ENCODE data around the gene NEB. TPM values are rescaled to one million over a fixed set of nuclear protein-coding genes. Genes with fewer than 3 reads are reported as not detected.

NEB gene
- total and polyA plus RNA-seq, 2 of the 4 experiments (the other 2 are of a cell fraction): under 0.01 TPM; not detected in 1

- in situ Hi-C loops (cut with MboI; ENCODE audit: low sequenced_read_pairs): no loop called here
Measured at GRCh38 chr2:151619337-151619989, 114.8 kb downstream of the NEB start.

More at GRCh38 chr2:151619337-151619989, 114.8 kb downstream of the NEB start:
- Histone ChIP-seq H3K9me1 (ENCODE audit: insufficient read depth, low read length) (peaks cover 3% of the 10 kb centered on the region; the same call in 1 of the 2 replicates), H3K4me1 (ENCODE audit: control insufficient read depth, insufficient read depth, low read length) (no peaks in the 10 kb centered on the region), H3K27ac (ENCODE audit: insufficient read depth, low read length) (no peak overlapping the region), H3K9me3 (ENCODE audit: control insufficient read depth, insufficient read depth, low read length) (no peaks in the 10 kb centered on the region), H2AFZ (replicated peaks; ENCODE audit: low read length, poor library complexity) (no peak overlapping the region), H2AK5ac (ENCODE audit: low read depth, low read length) (no peak overlapping the region), H3K36me3 (ENCODE audit: control insufficient read depth, insufficient read depth, low read length) (no peaks in the 10 kb centered on the region), H3K4ac (ENCODE audit: low read depth, low read length) (no peak overlapping the region), H3K27me3 (ENCODE audit: control insufficient read depth, insufficient read depth, low read length) (no peaks in the 10 kb centered on the region), H3K79me1 (ENCODE audit: low read depth in 1 of 2, low read length in 2 of 2) (no peaks in the 10 kb centered on the region), H3K4me3 (ENCODE audit: insufficient read depth, low read depth, low read length) (no peak overlapping the region), H4K8ac (ENCODE audit: low read depth in 2 of 2, low read length in 2 of 2) (no peak overlapping the region), H4K20me1 (ENCODE audit: insufficient read depth, low read length) (no peaks in the 10 kb centered on the region), H3K9ac (ENCODE audit: low read depth, low read length) (no peak overlapping the region), H3K14ac (replicated peaks; ENCODE audit: low read depth, low read length) (no peak overlapping the region), H3K18ac (ENCODE audit: low read depth, low read length) (no peak overlapping the region), H3K56ac (ENCODE audit: extremely low read depth, insufficient read depth, low read length) (no peak overlapping the region), H2BK15ac (ENCODE audit: low read depth, low read length) (no peak overlapping the region), H2BK5ac (ENCODE audit: low read depth, low read length, poor library complexity, severe bottlenecking) (no peak overlapping the region), H4K91ac (ENCODE audit: insufficient read depth, low read depth, low read length) (no peak overlapping the region), H4K5ac (ENCODE audit: low read depth, low read length) (no peak overlapping the region), H3K23ac (ENCODE audit: low read depth, low read length) (no peak overlapping the region), H2AK9ac (replicated peaks; ENCODE audit: low read depth, low read length, poor library complexity) (no peak overlapping the region), H2BK120ac (ENCODE audit: low read depth, low read length) (no peak overlapping the region), H3K4me2 (ENCODE audit: low read depth, low read length) (no peak overlapping the region), H2BK20ac (ENCODE audit: low read depth, low read length) (no peak overlapping the region)
- dilution Hi-C loops (cut with HindIII; ENCODE audit: low sequenced_read_pairs, unreplicated experiment) (no loop called here), intact Hi-C loops (cut with micrococcal nuclease) (no loop called here)
- TF ChIP-seq RFX5 (IDR thresholded peaks at IDR 0.05; ENCODE audit: low read depth, low read length) (no peak), CTCF (conservative IDR thresholded peaks at IDR 0.05; ENCODE audit: low read depth, low read length) (0 out of 2 replicates have a peak, but pooled peaks have one; percentile 3)
- 43% methylated on average over 7 of the region's 13 CpGs; no CpG with 5 or more reads in 1 of the 2 experiments for WGBS, 2 experiments (ENCODE audit: extremely low coverage in 2 of 2, insufficient read length in 1 of 2)
- ChIA-PET POLR2A (ENCODE audit: unreplicated experiment) (no interaction called here), CTCF (no interaction called here)
- DNase-seq: peak; percentile 70
- ATAC-seq (ENCODE audit: low read depth): no peak; the same call in 1 of the 2 replicates
- BruUV-seq (replicated peaks): no TSS peak

Measured in IMR-90 (cell line).